B cell (primary cell): ENCODE data around the gene HJV. TPM values are rescaled to one million over a fixed set of nuclear protein-coding genes. Genes with fewer than 3 reads are reported as not detected.
A peak's percentile ranks its signal among the peaks of the same experiment; 100 is the strongest.

Experiments
- ATAC-seq: fragments of 200-7000 bp; cut with Tn5 transposase; one replicate; pipeline ENCODE4 v1.10.0; 2021; ENCODE audit warnings: low read depth, mild to moderate bottlenecking, moderate number of reproducible peaks, moderate library complexity
- CTCF ChIA-PET: fragments of 350-600 bp; sonication (Branson Sonifier 250); formaldehyde crosslinking; loops from one replicate; lab custom pipeline; 2021; ENCODE audit warnings: antibody characterized with exemption, inconsistent platforms; lab: Charles Lee
- POLR2A ChIA-PET: fragments of 350-600 bp; sonication (Branson Sonifier 250); formaldehyde crosslinking; loops from one replicate; lab custom pipeline; 2021; ENCODE audit warnings: antibody characterized with exemption; lab: Charles Lee
- DNase-seq: peaks from one replicate; pipeline ENCODE4 v3.0.0; 2013
- H2AFZ ChIP-seq: 2 replicates; pipeline ENCODE4 v1.6.1; 2012; ENCODE audit warnings: mild to moderate bottlenecking, low read depth, low read length; ENCODE audit not compliant: insufficient read depth, poor library complexity, severe bottlenecking
- H3K27ac ChIP-seq, 2 donors: 1 replicate in 1 of 2; 2 replicates in 1 of 2; pipeline ENCODE4 v1.5.1; 2012 to 2013; ENCODE audit warnings: low read length in 2 of 2, mild to moderate bottlenecking in 2 of 2, moderate library complexity in 1 of 2
- H3K27me3 ChIP-seq, 4 experiments: fragments of 200-600 bp in 1 of 4; sonication (generic) in 1 of 4; replicated peaks in 1 of 4; 1 replicate in 2 of 4; 2 replicates in 2 of 4; pipeline versions ENCODE4 v1.6.1 to v1.7.0; 2013 to 2016; ENCODE audit warnings: low read length in 3 of 4, mild to moderate bottlenecking in 2 of 4, mixed read lengths in 1 of 4, moderate library complexity in 1 of 4; ENCODE audit not compliant: insufficient read depth in 4 of 4, control insufficient read depth in 3 of 4; ENCODE audit errors: control extremely low read depth in 1 of 4
- H3K36me3 ChIP-seq, 2 experiments: replicated peaks in 1 of 2; 1 replicate in 1 of 2; 2 replicates in 1 of 2; pipeline versions ENCODE4 v1.6.1 to v1.7.1; 2013; ENCODE audit warnings: low read length in 1 of 2; ENCODE audit not compliant: insufficient read depth in 2 of 2, control insufficient read depth in 1 of 2; ENCODE audit errors: control extremely low read depth in 1 of 2, extremely low read depth in 1 of 2
- H3K4me1 ChIP-seq, 2 donors: fragments of 200-600 bp in 1 of 2; sonication (generic) in 1 of 2; 1 replicate in 1 of 2; 2 replicates in 1 of 2; pipeline versions ENCODE4 v1.5.1 to v1.6.1; 2013 to 2017; ENCODE audit warnings: low read length in 2 of 2; ENCODE audit not compliant: control insufficient read depth in 2 of 2, insufficient read depth in 2 of 2
- H3K4me2 ChIP-seq: replicated peaks from 2 replicates; pipeline ENCODE3; 2012; ENCODE audit warnings: mild to moderate bottlenecking, low read depth, low read length; ENCODE audit not compliant: poor library complexity, severe bottlenecking
- H3K4me3 ChIP-seq, 5 experiments: fragments of 200-600 bp in 1 of 5; sonication (generic) in 1 of 5; 1 replicate in 3 of 5; 2 replicates in 2 of 5; pipeline versions ENCODE4 v1.5.1 to v1.7.0; 2011 to 2016; ENCODE audit warnings: low read length in 4 of 5, mild to moderate bottlenecking in 4 of 5, low read depth in 2 of 5, control low read depth in 1 of 5, moderate library complexity in 1 of 5; ENCODE audit not compliant: insufficient read depth in 1 of 5; ENCODE audit errors: control extremely low read depth in 1 of 5, extremely low read depth in 1 of 5
- H3K79me2 ChIP-seq: fragments of 200-600 bp; sonication (generic); one replicate; pipeline ENCODE4 v1.6.0; 2016; ENCODE audit warnings: low read length; ENCODE audit not compliant: control insufficient read depth, insufficient read depth
- H3K9ac ChIP-seq: fragments of 200-600 bp; sonication (generic); 2 replicates; pipeline ENCODE4 v1.6.1; 2017; ENCODE audit warnings: mild to moderate bottlenecking, low read length, moderate library complexity
- H3K9me3 ChIP-seq, 3 donors: one replicate each; pipeline versions ENCODE4 v1.6.1 to v1.7.1; 2013; ENCODE audit warnings: low read length in 2 of 3; ENCODE audit not compliant: control insufficient read depth in 2 of 3, insufficient read depth in 1 of 3; ENCODE audit errors: control extremely low read depth in 1 of 3
- H4K20me1 ChIP-seq: 2 replicates; pipeline ENCODE4 v1.6.0; 2012; ENCODE audit warnings: mild to moderate bottlenecking, low read length; ENCODE audit not compliant: insufficient read depth, control insufficient read depth, poor library complexity, severe bottlenecking
- H3K27ac Mint-ChIP-seq: one replicate; pipeline ENCODE4 v1.8.0; 2021; ENCODE audit warnings: mixed read lengths
- H3K27me3 Mint-ChIP-seq: one replicate; pipeline ENCODE4 v1.8.0; 2021; ENCODE audit warnings: mixed read lengths
- H3K4me1 Mint-ChIP-seq: one replicate; pipeline ENCODE4 v1.8.0; 2021; ENCODE audit warnings: mixed read lengths
- H3K4me3 Mint-ChIP-seq: one replicate; pipeline ENCODE4 v1.8.0; 2021; ENCODE audit warnings: mixed read lengths
- H3K9me3 Mint-ChIP-seq: one replicate; pipeline ENCODE4 v1.8.0; 2022; ENCODE audit warnings: mixed read lengths; ENCODE audit not compliant: insufficient read depth
- EZH2 ChIP-seq: IDR thresholded peaks from 2 replicates; pipeline ENCODE4 v1.6.1; 2012; ENCODE audit warnings: borderline replicate concordance, low read depth, mild to moderate bottlenecking, moderate library complexity, low read length; ENCODE audit not compliant: insufficient read depth, poor library complexity, severe bottlenecking
- WGBS: methylation state at CpG from one replicate; pipeline ENCODE4 v1.1.5; 2013; ENCODE audit warnings: missing lambda C conversion rate; ENCODE audit not compliant: insufficient coverage; 5-methylcytosine and 5-hydroxymethylcytosine counted together
- intact Hi-C: fragments of 100-400 bp; cut with micrococcal nuclease; formaldehyde crosslinking; loops from one replicate; pipeline ENCODE4 v1.10.0; 2022
- polyA plus RNA-seq: library from polyadenylated mRNA; depleted of rRNA; stranded (reverse); fragments of >200 nt; gene quantifications from 2 replicates; pipeline ENCODE4 v1.2.3, GENCODE V29; 2012
- total RNA-seq, 2 donors: library from RNA; stranded (reverse); fragments of 120-200 nt in 1 of 2; gene quantifications; 1 replicate in 1 of 2; 2 replicates in 1 of 2; pipeline versions ENCODE4 v1.2.3 to v1.2.4, GENCODE V29; 2013 to 2022
- TF ChIP-seq, protein P1 (sequence below): fragments of 200-600 bp; IDR thresholded peaks from one replicate; pipeline ENCODE4 v1.8.0; 2022; ENCODE audit warnings: antibody characterized with exemption, mild to moderate bottlenecking

The HJV gene
- total and polyA plus RNA-seq, 2 donors (not counting 1 experiment from before 2014, with no cell fraction given), result not detected

DNA sequence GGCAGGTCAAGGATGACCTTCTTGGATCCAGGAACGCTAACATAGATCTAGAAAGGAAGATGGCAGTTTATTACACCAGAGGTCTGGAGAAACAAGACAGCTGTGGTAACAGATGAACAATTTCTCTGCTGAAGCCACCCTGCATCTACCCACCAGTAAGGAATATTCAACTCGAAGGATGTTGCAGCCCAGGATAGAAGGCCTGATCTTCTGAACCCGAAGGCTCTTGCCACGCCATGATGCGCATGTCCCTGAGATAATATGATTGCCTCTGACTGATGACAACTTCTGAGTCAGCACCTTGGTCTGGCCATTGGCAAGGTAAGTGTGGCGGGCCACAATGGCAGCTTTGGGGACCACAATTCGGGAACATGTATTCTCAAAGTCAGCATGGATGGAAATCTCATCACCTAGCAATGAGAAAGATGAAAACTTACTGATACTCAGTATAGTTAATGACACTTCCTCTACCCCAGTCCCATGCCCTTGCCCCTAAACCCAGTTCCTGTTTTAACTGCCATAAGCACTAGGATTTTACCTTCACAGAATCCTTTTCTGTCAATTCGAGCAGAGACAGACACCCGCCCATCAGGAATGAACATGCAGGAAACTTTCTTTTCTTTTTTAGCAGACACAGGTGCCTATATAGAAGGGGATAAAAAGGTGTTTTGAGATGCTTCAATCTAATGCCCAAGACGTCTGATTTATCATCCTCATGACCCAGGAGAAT lies 27.0 kb downstream of the HJV start:
- H3K4me1 ChIP-seq, result peaks cover 47 to 60% of the 10 kb centered on the region in 2 donors
- H3K4me3 Mint-ChIP-seq, result peak overlapping the region; percentile 95
- peak overlapping the region; percentile 100 for H3K27ac Mint-ChIP-seq
- H3K4me1 Mint-ChIP-seq, result peaks cover 77% of the 10 kb centered on the region
- H3K9me3 Mint-ChIP-seq, result no peaks in the 10 kb centered on the region
- H3K27me3 ChIP-seq, result no peaks in the 10 kb centered on the region
- intact Hi-C loops, result loop anchor here (5.0 kb wide), 1 partner anchor 137 kb away; the partner anchor contains the start of gene PIAS3
- H3K9me3 ChIP-seq, result no peaks in the 10 kb centered on the region
- no peak overlapping the region for H2AFZ ChIP-seq
- ATAC-seq, result no peak
- H3K79me2 ChIP-seq, result peaks cover 46% of the 10 kb centered on the region
- H4K20me1 ChIP-seq, result peaks cover 39% of the 10 kb centered on the region
- CTCF ChIA-PET, result interaction anchor here (11.7 to 14.8 kb wide), 2 partner anchors 14 kb away, joined by 135 to 207 read pairs; no protein-coding TSS in a partner anchor
- peak overlapping the region; percentile 81 to 100 (median 95) for H3K4me3 ChIP-seq
- TF ChIP-seq EZH2, result no peak
- TF ChIP-seq, protein P1, sequence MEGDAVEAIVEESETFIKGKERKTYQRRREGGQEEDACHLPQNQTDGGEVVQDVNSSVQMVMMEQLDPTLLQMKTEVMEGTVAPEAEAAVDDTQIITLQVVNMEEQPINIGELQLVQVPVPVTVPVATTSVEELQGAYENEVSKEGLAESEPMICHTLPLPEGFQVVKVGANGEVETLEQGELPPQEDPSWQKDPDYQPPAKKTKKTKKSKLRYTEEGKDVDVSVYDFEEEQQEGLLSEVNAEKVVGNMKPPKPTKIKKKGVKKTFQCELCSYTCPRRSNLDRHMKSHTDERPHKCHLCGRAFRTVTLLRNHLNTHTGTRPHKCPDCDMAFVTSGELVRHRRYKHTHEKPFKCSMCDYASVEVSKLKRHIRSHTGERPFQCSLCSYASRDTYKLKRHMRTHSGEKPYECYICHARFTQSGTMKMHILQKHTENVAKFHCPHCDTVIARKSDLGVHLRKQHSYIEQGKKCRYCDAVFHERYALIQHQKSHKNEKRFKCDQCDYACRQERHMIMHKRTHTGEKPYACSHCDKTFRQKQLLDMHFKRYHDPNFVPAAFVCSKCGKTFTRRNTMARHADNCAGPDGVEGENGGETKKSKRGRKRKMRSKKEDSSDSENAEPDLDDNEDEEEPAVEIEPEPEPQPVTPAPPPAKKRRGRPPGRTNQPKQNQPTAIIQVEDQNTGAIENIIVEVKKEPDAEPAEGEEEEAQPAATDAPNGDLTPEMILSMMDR, result no peak
- WGBS, result 13% methylated on average over 7 of the region's 10 CpGs
- peak overlapping the region; percentile 80 for H3K4me2 ChIP-seq
- peaks cover 12 to 40% of the 10 kb centered on the region in 2 experiments for H3K36me3 ChIP-seq
- peak overlapping the region; percentile 18 to 82 for H3K27ac ChIP-seq
- DNase-seq, result peak; percentile 40
- peak overlapping the region; percentile 81 for H3K9ac ChIP-seq
- no peaks in the 10 kb centered on the region for H3K27me3 Mint-ChIP-seq
- POLR2A ChIA-PET, result interaction anchor here (0.7 to 12.1 kb wide), 9 partner anchors 8 to 30 kb away, joined by 3 to 131 read pairs (median 5); partner anchors contain the start of genes ANKRD34A and POLR3GL
